Measurements from ENCODE around the gene FGD5.

FGD5 gene

GRCh38 chr3:14907043-14907966 lies 88.5 kb downstream of the FGD5 start:
- FAIRE-seq = no peak

- FAIRE-seq = no peak
These were observed 90.5 kb downstream of the FGD5 start for GRCh38 chr3:14909250-14909649.

GRCh38 chr3:14911651-14912050 lies 92.9 kb downstream of the FGD5 start:
- no peak for FAIRE-seq

- no peak for FAIRE-seq
These were observed 94.5 kb downstream of the FGD5 start for GRCh38 chr3:14913071-14913925.

- FAIRE-seq = no peak
These were observed 95.4 kb downstream of the FGD5 start for GRCh38 chr3:14913926-14914778.

GRCh38 chr3:14914779-14915117 lies 96.0 kb downstream of the FGD5 start:
- no peak for FAIRE-seq

GRCh38 chr3:14915636-14916222 lies 97.0 kb downstream of the FGD5 start:
- no peak for FAIRE-seq

- FAIRE-seq = no peak
These were observed 99.6 kb downstream of the FGD5 start for GRCh38 chr3:14918356-14918860.

GRCh38 chr3:14920536-14920935 lies 101.8 kb downstream of the FGD5 start:
- no peak for FAIRE-seq

- no peak for FAIRE-seq
These were observed 102.4 kb downstream of the FGD5 start for GRCh38 chr3:14921034-14921616.

GRCh38 chr3:14921811-14922705 lies 103.3 kb downstream of the FGD5 start:
- no peak for FAIRE-seq

GRCh38 chr3:14922863-14923262 lies 104.1 kb downstream of the FGD5 start:
- no peak for FAIRE-seq

- FAIRE-seq = no peak
These were observed 104.7 kb downstream of the FGD5 start for GRCh38 chr3:14923476-14923875.

- FAIRE-seq = peak; percentile 76
These were observed 107.2 kb downstream of the FGD5 start for GRCh38 chr3:14925729-14926591.

- FAIRE-seq = no peak
These were observed 107.8 kb downstream of the FGD5 start for GRCh38 chr3:14926592-14926991.

GRCh38 chr3:14927308-14927707 lies 108.5 kb downstream of the FGD5 start:
- no peak for FAIRE-seq

GRCh38 chr3:14929310-14930074 lies 110.7 kb downstream of the FGD5 start:
- FAIRE-seq = no peak

- FAIRE-seq = no peak
These were observed 115.2 kb downstream of the FGD5 start for GRCh38 chr3:14933820-14934425.
